Measurements from ENCODE around the gene TOM1L1.
"Not testable (repeated sequence)": the region's sequence is repeated elsewhere in the genome, so short reads cannot be mapped to it uniquely, and the experiment has no call there.

TOM1L1 gene, protein sequence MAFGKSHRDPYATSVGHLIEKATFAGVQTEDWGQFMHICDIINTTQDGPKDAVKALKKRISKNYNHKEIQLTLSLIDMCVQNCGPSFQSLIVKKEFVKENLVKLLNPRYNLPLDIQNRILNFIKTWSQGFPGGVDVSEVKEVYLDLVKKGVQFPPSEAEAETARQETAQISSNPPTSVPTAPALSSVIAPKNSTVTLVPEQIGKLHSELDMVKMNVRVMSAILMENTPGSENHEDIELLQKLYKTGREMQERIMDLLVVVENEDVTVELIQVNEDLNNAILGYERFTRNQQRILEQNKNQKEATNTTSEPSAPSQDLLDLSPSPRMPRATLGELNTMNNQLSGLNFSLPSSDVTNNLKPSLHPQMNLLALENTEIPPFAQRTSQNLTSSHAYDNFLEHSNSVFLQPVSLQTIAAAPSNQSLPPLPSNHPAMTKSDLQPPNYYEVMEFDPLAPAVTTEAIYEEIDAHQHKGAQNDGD

DNA sequence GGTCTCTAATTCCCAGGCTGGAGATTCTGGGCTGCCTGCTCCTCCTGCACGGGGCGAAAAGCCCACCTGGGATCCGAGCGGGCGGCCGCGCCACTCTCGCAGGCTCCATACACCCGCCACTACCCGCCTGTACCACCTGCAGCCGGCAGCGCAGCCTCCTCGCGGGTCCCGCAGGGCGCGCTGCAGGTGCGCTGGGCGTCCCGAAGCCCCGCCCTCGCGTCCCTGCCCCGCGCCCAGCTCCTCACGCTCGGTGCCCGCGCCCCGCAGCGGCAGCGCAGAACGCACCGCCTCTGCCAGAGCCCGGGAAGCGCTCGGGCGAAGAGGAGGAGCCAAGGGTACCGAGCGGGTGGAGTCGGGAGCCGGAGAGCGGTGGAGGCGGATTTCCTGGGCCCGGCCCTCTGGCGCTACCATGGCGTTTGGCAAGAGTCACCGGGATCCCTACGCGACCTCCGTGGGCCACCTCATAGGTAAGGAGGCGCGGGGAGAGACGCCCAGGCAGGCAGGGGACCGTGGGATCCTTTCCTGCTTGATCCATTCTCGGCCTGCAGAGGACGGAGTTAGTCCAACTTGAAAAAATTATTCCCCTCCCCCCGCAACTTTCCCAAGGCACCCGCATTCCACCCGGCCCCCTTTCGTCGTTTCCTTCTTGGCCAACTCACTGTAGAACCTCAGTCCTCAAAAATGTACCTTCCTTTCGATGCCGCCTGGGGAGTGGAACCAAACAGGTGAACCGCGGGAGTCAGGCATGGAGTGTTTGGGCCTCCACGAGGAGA lies at the start of gene TOM1L1:
Gene TOM1L1 (plus strand): TSS at position 396 of the 773 bp plus-strand sequence. CDS start 14 bp downstream, at position 410.
- peak; percentile 16 to 36 for DNase-seq
- peaks cover 28% of the 10 kb centered on the region for H3K27me3 Mint-ChIP-seq
- no peaks in the 10 kb centered on the region for H3K9me3 Mint-ChIP-seq
- no peak within 1 kb of the TSS for H3K27ac Mint-ChIP-seq
- peaks cover 7% of the 10 kb centered on the region for H3K4me1 Mint-ChIP-seq
- peak; percentile 92 for ATAC-seq
- peak within 1 kb of the TSS; percentile 53 to 58 for H3K4me3 Mint-ChIP-seq

DNA sequence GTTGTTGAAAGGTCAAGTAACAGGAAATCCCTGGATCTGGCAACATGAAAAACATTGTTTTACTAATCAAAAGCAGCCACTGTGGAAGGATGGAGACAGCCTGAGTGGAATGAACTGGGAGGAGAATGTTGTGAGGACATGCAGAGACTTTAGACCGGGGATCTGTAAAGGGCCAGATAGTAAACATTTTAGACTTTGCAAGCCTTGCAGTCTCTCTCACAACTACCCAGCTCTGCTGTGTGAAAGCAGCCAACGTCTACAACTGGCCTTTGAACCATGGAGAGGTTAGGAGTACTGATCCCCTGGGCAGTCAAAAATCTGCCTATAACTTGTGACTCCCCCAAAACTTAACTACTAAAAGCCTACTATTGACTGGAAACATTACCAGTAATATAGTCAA lies 41.5 kb upstream of the TOM1L1 start:
- ATAC-seq = no peak
- no peaks in the 10 kb centered on the region for H3K9me3 Mint-ChIP-seq
- H3K27me3 Mint-ChIP-seq = peaks cover 6% of the 10 kb centered on the region
- no peak overlapping the region for H3K4me3 Mint-ChIP-seq
- no peaks in the 10 kb centered on the region for H3K4me1 Mint-ChIP-seq
- DNase-seq = no peak
- H3K27ac Mint-ChIP-seq = peak overlapping the region in 1 of 2 donors; percentile 69

DNA sequence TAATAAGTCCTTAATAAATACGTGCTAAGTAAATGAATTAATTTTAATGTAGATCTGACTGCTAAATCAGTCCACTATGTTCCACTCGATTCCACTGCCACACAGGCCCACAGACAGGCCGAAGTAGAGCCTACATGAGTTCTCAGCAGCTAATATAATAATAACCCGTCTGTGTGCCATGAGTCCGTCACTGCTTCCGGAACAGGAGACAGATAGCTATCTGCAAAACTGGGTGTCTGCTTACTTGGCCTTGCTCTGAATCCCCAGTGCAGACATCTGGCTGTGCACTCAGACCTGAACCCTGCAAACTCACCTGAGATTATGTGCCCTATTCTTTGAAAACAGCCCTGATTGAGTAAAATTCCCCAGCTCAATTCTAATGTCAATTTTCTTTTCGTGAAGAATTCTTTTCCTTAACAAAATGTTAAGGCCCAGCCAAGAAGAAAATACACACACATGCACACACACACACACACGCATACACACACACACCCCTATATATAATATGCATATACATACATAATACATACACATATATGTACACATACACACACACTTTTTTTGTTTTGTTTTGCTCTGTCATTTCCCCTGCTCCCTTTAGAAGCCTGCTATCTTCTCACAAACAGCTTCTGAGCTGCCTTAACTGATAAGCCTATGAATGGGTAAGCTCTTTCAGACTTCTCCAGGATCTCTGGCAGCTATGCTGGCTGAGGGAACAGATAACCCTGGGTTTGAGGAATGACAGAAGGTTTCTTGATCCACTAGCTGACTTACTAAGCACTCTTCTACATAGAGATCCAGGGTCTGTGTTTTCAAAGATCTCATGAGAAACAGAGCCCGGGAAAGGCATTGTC lies 39.8 kb upstream of the TOM1L1 start:
- Mint-ChIP-seq H3K9me3 (no peaks in the 10 kb centered on the region), H3K4me1 (no peaks in the 10 kb centered on the region), H3K27ac (no peak overlapping the region)

DNA sequence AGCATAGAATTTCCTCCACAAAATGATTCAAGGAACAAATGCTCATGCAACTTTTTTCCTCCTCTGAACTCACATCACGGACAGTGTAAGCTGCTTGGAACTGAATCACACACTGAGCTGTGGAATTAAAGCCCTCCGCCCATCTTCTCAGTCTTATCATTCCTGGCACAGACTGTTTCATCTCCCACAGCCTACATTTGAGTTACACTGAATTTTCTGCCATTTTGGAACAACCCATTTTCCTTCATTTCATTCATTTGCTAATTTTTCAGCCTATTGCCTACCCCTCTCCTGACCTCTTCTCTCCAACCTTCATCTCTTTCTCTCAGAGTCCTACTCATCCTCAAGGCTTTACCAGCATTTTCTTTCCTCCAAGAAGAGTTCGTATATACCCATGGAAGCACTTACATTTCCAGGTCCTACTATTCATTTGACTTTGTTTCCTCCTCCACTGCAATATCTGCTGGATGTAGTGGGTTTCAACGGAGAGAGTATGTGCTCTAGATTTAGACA lies 39.1 kb upstream of the TOM1L1 start:
- H3K9me3 Mint-ChIP-seq = no peaks in the 10 kb centered on the region
- DNase-seq (no peak), ATAC-seq (no peak)
- H3K27ac Mint-ChIP-seq = no peak overlapping the region
- peaks cover 10% of the 10 kb centered on the region for H3K27me3 Mint-ChIP-seq
- no peak overlapping the region for H3K4me3 Mint-ChIP-seq
- no peaks in the 10 kb centered on the region for H3K4me1 Mint-ChIP-seq

More for the DNA sequence above, 39.8 kb upstream of the TOM1L1 start:
- no peak for ATAC-seq
- DNase-seq = no peak
- H3K4me3 Mint-ChIP-seq = no peak overlapping the region
- H3K27me3 Mint-ChIP-seq = peaks cover 10% of the 10 kb centered on the region

DNA sequence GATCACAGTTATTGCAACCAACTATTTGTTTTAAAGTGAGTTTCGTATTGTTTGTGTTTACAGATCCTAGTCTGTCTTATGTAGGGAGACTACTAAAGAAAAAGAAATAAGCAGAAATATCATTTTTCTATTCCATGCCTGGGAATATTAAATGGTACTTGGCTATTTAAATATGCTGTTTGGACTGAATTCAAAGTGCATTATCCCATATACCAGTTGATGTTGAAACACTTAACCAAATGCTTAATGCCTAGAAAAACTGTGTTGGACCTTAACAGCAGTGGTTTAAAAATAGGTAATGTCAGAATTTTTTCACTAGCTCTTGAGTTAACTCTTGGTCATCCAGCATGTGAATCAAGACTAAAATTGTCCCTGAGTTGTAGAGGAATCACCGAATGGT lies 37.5 kb upstream of the TOM1L1 start:
- DNase-seq (no peak), ATAC-seq (no peak)
- Mint-ChIP-seq H3K4me1 (no peaks in the 10 kb centered on the region), H3K4me3 (no peak overlapping the region), H3K27me3 (peaks cover 10% of the 10 kb centered on the region), H3K27ac (no peak overlapping the region), H3K9me3 (no peaks in the 10 kb centered on the region)

DNA sequence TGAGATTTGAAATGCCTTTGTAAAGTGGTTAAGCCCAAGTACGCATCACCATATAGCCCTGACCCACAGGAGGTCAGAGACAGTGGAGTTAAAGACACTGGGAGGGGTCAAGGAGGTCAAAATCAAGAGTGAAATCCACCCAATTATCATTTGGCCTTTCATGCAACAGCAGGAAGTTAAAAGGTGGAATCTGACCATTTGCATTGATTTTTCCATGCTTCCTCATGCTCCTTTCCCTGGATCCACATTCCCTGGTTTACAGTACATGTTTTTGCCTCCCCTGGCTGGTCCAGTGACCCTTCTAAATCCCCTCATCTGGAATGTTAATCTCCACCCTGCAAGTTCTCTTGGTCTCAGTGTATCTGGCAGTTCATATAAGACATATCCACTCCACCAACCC lies 36.6 kb upstream of the TOM1L1 start:
- Mint-ChIP-seq H3K9me3 (no peaks in the 10 kb centered on the region), H3K4me3 (no peak overlapping the region), H3K27ac (no peak overlapping the region), H3K4me1 (no peaks in the 10 kb centered on the region), H3K27me3 (peaks cover 10% of the 10 kb centered on the region)
- ATAC-seq = no peak
- DNase-seq = no peak

DNA sequence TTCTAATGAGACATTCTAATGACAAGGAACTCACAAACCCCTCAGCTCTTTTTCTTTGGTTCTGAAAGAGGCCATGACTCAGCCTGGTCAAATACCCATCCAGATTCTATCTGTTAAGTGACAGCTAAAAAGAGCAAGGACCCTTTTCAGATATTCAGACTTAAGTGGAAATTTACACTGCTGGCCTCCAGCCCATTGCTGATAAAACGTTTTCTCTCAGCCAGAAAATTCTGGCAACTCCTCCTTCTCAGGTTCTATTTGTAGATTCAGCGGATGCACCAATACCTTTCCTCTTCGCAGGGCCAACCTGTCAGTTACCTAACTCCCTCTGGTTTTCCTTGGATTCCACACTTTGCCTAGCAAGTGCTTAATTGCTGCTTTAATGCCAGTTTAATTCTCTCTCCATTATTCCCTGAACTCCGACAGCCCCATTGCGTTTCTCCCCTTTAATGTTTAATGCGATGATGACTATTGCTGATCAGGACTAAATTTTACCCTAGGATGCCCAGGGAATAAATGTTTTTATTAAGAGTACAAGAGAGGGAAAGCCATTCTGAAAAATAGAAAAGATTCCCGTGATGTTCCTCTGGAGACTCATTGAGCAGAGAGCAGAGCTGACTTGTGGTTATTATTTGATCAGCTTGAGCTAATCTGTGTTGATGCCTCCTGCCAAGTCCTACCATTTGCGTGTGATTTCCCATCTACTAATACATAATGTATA lies 35.9 kb upstream of the TOM1L1 start:
- no peaks in the 10 kb centered on the region for H3K4me1 Mint-ChIP-seq
- ATAC-seq = no peak
- DNase-seq = no peak
- H3K4me3 Mint-ChIP-seq = no peak overlapping the region
- H3K27me3 Mint-ChIP-seq = peaks cover 10% of the 10 kb centered on the region
- no peaks in the 10 kb centered on the region for H3K9me3 Mint-ChIP-seq
- H3K27ac Mint-ChIP-seq = no peak overlapping the region

DNA sequence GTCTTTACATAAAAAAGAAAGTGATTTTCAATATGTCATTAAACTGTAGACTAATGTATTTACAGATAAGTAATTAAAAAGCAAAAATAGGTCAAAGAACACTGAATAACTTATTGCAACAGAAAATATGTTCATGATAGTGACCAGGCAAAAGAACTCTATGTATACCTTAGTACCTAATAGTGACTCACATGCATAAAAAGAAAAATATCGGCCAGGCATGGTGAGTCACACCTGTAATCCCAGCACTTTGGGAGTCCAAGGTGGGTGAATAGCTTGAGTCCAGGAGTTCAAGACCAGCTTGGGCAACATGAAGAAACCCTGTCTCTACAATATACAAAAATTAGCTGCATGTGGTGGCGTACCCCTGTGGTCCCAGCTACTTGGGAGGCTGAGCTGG lies 33.0 kb upstream of the TOM1L1 start:
- H3K4me1 Mint-ChIP-seq = no peaks in the 10 kb centered on the region
- DNase-seq (no peak), ATAC-seq (no peak)
- no peak overlapping the region for H3K4me3 Mint-ChIP-seq
- no peak overlapping the region for H3K27ac Mint-ChIP-seq
- no peaks in the 10 kb centered on the region for H3K9me3 Mint-ChIP-seq
- H3K27me3 Mint-ChIP-seq = peaks cover 18% of the 10 kb centered on the region

DNA sequence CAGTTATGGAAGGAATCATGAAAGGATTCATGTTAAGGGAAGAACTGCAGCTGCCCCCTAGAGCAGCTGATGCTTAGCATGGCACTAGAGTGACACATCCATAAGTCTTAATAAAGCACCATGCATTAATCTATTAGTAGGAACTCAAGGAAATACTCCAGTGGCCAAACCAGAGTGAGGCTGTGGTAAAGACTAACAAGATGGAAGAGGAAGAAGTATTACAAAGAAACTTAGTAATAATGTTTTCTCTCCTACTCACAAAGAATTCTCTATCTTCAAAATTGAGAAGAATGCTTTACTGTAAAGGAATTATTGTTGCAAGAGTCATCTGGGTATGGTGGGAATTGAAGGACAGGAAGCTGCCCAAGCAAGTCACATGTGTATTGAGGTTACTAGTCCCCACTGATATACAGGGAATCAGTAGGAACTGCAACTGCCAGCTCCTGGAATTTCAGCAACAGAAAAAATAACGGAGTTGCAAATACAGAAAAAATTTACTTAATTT lies 29.9 kb upstream of the TOM1L1 start:
- no peak overlapping the region for H3K27ac Mint-ChIP-seq
- peaks cover 13% of the 10 kb centered on the region for H3K27me3 Mint-ChIP-seq
- ATAC-seq (no peak), DNase-seq (no peak)
- no peak overlapping the region for H3K4me3 Mint-ChIP-seq
- H3K4me1 Mint-ChIP-seq = no peaks in the 10 kb centered on the region
- no peaks in the 10 kb centered on the region for H3K9me3 Mint-ChIP-seq

DNA sequence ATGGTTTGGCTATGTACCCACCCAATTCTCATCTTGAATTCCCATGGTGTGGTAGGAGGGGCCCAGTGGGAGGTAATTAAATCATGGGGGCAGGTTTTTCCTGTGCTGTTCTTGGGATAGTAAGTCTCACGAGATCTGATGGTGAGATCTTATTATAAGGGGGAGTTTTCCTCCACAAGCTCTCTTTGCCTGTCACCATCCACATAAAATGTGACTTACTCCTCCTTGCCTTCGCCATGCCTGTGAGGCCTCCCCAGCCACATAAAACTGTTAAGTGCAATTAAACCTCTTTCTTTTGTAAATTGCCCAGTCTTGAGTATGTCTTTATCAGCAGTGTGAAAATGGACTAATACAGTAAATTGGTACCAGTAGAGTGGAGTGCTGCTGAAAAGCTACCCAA lies 24.7 kb upstream of the TOM1L1 start:
- not testable (repeated sequence) for H3K4me1 Mint-ChIP-seq, DNase-seq

DNA sequence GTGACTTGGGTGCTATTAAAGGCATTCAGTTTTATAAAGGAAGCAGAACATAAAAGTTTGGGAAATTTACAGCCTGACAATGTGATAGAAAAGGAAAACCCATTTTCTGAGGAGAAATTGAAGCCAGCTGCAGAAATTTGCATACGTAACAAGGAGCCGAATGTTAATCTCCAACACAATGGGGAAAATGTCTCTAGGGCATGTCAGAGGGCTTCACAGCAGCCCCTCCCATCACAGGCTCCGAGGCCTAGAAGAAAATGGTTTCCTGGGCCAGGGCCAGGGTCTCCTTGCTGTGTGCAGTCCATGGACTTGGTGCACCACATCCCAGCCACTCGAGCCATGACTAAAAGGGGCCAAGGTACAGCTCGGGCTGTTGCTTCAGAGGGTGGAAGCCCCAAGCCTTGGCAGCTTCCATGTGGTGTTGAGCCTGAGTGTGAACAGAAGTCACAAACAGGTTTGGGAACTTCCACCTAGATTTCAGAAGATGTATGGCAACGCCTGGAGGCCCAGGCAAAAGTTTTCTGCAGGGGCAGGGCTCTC lies 23.9 kb upstream of the TOM1L1 start:
- Mint-ChIP-seq H3K27ac (no peak overlapping the region), H3K4me1 (no peaks in the 10 kb centered on the region), H3K4me3 (no peak overlapping the region), H3K27me3 (peaks cover 19% of the 10 kb centered on the region), H3K9me3 (peaks cover 0 to 4% of the 10 kb centered on the region in 2 donors)
- DNase-seq (no peak), ATAC-seq (no peak)

More for the DNA sequence above, 24.7 kb upstream of the TOM1L1 start:
- H3K27ac Mint-ChIP-seq, H3K9me3 Mint-ChIP-seq, H3K4me3 Mint-ChIP-seq, ATAC-seq: not testable (repeated sequence)
- peaks cover 22% of the 10 kb centered on the region for H3K27me3 Mint-ChIP-seq

DNA sequence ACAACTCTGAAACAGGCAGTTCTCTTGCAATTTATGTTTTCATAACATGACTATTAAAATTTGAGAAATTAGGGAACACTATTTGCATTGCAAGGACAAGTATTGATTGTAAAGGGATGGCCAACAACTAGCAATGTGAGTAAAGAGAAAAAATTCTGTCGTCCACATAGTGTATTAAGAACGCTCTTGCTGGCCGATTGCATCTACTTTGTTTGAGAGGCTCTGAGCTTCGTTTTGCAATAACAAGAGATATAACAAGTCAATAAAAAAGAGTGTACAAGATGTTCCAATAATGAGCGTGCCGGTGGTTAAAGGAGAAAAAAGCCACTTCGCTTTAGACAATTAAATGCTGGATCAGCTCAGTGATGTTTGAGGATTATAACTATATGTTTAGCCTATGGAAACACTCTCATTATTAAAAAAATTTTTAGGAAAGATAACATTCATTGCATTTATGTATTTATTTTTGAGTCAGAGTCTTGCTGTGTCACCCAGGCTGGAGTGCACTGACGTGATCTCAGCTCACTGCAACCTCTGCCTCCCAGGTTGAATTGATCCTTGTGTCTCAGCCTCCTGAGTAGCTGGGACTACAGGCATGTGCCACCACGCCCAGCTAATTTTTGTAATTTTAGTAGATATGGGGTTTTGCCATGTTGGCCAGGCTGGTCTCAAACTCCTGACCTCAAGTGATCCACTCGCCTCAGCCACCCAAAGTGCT lies 19.2 kb upstream of the TOM1L1 start:
- H3K4me3 Mint-ChIP-seq = no peak overlapping the region
- H3K4me1 Mint-ChIP-seq = no peaks in the 10 kb centered on the region
- H3K9me3 Mint-ChIP-seq = no peaks in the 10 kb centered on the region
- H3K27me3 Mint-ChIP-seq = peaks cover 14% of the 10 kb centered on the region
- ATAC-seq = no peak
- no peak overlapping the region for H3K27ac Mint-ChIP-seq
- no peak for DNase-seq

DNA sequence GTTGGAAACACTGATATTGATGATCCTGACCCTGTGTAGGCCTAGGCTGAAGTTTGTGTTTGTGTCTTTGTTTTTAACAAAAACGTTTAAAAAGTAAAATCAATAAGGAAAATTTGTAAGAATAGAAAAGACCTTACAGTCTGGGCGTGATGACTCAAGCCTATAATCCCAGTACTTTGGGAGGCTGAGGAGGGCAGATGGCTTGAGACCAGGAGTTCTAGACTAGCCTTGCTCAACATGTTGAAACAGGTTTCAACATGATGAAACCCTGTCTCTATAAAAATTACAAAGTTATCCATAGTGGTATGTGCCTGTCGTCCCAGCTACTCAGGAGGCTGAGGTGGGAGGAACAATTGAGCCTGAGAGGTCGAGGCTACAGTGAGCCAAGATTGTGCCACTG lies 18.3 kb upstream of the TOM1L1 start:
- Mint-ChIP-seq H3K9me3 (no peaks in the 10 kb centered on the region), H3K4me3 (no peak overlapping the region), H3K27me3 (peaks cover 6% of the 10 kb centered on the region), H3K4me1 (no peaks in the 10 kb centered on the region), H3K27ac (no peak overlapping the region)
- ATAC-seq (no peak), DNase-seq (no peak)

DNA sequence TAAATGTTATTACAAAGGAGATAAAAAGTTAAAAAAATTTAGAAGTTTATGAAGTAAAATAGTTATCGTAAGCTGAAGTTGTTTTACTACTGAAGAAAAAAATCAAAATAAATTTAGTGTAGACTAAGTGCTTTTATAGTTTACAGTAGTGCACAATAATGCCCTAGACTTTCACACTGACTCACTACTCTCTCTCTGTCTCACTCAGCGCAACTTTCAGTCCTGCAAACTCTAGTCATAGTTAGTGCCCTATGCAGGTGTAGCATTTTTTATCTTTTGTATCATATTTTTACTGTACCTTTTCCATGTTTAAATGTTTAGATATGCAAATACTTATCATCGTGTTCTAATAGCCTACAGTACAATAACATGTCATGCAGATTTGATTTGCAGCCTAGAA lies 17.7 kb upstream of the TOM1L1 start:
- no peak for DNase-seq
- peaks cover under 1% of the 10 kb centered on the region for H3K27me3 Mint-ChIP-seq
- no peak overlapping the region for H3K27ac Mint-ChIP-seq
- H3K9me3 Mint-ChIP-seq = no peaks in the 10 kb centered on the region
- H3K4me3 Mint-ChIP-seq = no peak overlapping the region
- peak; percentile 73 for ATAC-seq
- no peaks in the 10 kb centered on the region for H3K4me1 Mint-ChIP-seq

Data from stimulated activated naive CD8-positive, alpha-beta T cell treated with anti-CD3 and anti-CD28 coated beads, Interleukin-15, amount 100 ng/mL, for 72 hours (primary cell).